ENCODE measurements around the gene CLDN5.

Gene CLDN5

DNA sequence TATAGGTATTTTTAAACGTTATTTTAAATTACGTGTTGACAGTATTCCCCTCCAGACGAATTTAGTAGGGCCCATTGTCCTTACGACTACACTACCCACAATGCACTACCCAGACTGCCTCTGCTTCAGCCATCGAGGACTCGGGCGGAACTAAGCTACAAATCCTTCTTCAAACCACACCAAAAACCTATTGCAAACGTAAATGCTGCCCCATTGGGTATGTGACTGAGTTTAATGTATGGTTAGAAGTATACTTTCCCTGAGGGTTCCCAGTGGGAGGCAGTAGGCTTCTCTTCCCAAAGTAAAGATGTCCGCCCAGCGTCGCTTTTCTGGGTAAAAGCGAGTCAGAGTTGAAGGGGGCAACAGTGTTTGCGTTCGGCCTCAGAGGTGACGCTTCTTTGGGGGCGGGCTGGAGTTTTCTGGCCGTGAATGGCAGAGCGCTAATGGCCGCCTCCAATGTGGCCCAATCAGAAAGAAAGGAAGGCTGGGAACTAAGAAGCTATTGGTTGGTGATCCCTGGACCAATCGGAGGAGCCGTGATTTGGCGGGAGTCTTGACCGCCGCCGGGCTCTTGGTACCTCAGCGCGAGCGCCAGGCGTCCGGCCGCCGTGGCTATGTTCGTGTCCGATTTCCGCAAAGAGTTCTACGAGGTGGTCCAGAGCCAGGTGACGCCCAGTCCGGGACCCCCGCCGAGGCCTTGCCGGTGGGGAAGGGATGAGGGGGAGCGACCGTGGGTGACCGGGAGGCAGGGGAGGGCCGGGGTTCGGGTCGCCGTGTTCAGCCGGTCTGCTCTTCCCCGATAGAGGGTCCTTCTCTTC, 44.6 kb downstream of the CLDN5 start, which contains the start of gene CDC45:
Gene CDC45 (plus strand): TSS at position 566 of the 818 bp plus-strand sequence. CDS start 49 bp downstream, at position 615.
- peak; percentile 99 for DNase-seq (ENCODE audit: low read depth)

DNA sequence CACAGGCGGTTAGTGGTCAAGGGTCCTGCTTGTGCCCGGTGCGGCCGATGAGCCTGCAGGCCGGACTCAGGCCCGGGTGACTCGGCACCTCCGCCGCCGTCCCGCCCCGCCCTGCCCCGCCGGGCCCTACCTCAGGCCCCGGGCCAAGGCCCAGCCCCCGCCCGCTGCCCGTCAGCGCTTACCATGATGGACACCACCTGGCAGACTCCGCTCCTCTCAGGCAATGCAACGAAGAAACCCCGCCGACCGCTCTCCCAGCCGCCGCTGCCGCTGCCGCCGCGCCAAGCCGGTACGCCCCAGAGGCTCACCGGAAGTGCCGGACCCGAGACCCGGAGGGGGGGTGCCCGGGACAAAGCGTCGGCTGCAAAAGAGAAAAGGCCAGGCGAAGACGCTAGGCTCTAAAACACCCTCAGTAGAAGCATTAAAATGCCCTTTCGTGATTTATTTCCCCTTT, 45.3 kb downstream of the CLDN5 start, which contains the start of gene UFD1:
Gene UFD1 (minus strand): TSS at position 293 of the 454 bp plus-strand sequence. CDS start 108 bp downstream, at position 185.
- DNase-seq (ENCODE audit: low read depth): peak; percentile 83

DNA sequence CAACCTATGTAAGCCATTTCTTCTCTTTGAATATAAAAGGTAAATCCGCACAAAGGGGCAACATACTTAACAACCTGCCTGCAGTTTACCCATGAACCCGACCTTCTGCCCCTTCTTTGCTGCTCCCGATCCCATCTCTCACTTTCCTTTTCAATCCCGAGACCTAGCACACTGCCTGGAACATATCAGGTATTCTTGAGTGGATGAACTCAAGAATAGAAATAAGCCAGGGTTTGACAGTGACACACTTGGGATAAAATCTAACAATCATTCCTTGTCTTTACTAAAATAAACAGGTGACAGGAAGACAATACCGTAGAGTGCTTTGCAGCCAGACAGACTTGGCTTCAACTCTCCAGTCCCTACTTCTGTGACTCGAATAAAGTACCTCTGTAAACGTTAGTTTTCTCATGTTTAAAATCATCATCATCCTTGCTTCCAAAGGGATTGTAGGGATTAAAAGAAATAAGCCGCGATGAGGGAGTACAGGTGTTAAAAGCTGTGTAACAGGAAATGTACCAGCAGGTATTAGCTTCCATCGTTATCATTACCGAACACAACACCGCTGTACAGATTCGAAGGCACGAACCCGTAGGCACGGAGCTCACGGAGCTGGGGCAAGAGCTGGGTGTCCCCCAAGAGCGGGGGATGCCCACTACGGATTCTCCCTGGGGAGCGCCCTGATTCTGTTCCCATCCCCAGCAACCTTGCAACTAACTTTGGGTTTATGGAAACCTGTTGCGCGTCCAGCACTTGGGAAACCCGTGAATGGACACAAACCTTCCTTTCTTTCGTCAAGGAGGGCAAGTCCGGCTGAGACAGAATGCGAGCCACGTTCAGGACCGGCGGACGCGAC, 45.9 kb downstream of the CLDN5 start:
- no peak for DNase-seq (ENCODE audit: low read depth)

DNA sequence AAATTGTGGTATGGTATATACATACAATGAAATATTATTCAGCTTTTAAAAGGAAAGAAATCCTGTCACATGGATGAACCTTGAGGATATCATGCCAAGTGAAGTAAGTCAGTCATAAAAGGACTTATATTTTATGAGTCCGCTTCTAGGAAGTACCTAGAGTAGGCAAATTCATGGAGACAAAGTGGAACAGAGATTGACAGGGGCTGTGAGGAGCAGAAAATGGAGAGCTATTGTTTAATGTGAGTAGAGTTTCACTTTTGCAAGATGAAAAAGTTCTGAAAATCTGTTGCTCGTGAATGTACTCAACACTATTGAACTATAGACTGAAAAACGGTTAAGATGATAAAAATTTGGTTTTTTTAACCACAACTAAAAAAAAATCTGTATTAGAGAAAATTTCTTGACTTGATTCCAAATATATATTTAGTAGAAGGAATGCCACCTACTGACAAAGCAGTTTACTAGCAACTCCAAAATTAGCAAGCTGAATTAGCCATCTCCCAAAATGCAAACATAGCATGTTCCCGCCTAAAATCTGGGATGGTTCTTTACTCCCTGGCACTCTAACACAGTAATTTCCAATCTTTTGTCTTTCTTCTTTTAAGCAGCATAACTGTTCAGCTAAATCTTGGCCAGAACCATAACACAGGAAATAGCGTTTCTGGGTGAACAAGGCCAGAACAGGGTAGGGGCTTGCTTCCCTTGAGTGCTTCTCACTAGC, 46.7 kb downstream of the CLDN5 start:
- DNase-seq (ENCODE audit: low read depth): no peak

DNA sequence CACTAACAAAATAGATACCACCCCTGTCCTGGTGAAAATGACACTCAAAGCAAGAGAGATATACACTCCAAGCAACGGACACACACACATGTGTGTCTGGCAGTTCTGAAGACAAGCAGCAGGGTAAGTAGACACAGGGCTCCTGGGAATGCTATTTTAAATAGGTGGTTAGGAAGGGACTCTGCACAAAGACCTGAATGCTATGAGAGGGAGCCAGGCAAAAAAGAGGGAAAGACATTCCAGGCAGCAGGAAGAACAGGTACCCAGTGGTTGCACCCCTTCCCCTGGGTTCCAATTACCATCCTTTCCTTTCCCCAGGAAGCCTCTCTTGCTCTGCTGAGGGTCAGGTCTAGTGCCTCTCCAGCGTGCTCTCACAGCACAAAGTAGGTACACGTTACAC, 48.2 kb downstream of the CLDN5 start:
- DNase-seq (ENCODE audit: low read depth): no peak

DNA sequence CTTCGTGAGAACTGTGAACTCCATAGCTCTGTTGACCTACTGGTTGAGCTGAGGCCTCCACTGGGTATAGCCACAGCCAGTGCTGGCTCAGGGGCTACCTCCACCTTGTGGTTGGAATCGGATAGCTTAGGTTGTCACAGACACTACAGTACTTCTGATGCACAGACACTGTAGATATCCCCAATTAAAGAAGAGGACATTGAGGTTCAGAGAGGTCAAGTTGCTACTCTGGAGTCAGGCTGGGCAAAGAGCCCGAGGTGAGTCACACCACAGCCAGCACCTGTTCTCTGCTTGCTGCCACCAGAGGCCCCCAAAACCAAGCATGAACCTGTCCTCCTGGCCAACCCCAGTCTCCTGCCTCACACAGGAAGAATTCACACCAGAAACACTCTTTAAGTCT, 50.6 kb downstream of the CLDN5 start:
- DNase-seq (ENCODE audit: low read depth): no peak
